ENCODE measurements around the gene TTC9B. TPM values are rescaled to one million over a fixed set of nuclear protein-coding genes. Genes with fewer than 3 reads are reported as not detected.

The TTC9B gene
- total and polyA plus RNA-seq, 2 of the 4 experiments (the other 2 are of a cell fraction) = not detected

GRCh38 chr19:40200341-40201099 is 17.7 kb downstream of the TTC9B start:
- Histone ChIP-seq H3K56ac (ENCODE audit: extremely low read depth, insufficient read depth, low read length) (no peak overlapping the region), H3K9ac (ENCODE audit: low read depth, low read length) (no peak overlapping the region), H4K5ac (ENCODE audit: low read depth, low read length) (no peak overlapping the region), H3K23ac (ENCODE audit: low read depth, low read length) (no peak overlapping the region), H3K27me3 (ENCODE audit: control insufficient read depth, insufficient read depth, low read length) (no peaks in the 10 kb centered on the region), H3K9me3 (ENCODE audit: control insufficient read depth, insufficient read depth, low read length) (no peaks in the 10 kb centered on the region), H3K4me2 (ENCODE audit: low read depth, low read length) (no peak overlapping the region), H2BK20ac (ENCODE audit: low read depth, low read length) (no peak overlapping the region), H2BK5ac (ENCODE audit: low read depth, low read length, poor library complexity, severe bottlenecking) (no peak overlapping the region), H4K91ac (ENCODE audit: insufficient read depth, low read depth, low read length) (no peak overlapping the region), H3K4me1 (ENCODE audit: control insufficient read depth, insufficient read depth, low read length) (no peaks in the 10 kb centered on the region), H3K14ac (replicated peaks; ENCODE audit: low read depth, low read length) (no peak overlapping the region), H3K9me1 (ENCODE audit: insufficient read depth, low read length) (peaks cover 5% of the 10 kb centered on the region; the same call in 1 of the 2 replicates), H2AK9ac (replicated peaks; ENCODE audit: low read depth, low read length, poor library complexity) (no peak overlapping the region), H3K4me3 (ENCODE audit: insufficient read depth, low read depth, low read length) (no peak overlapping the region), H3K18ac (ENCODE audit: low read depth, low read length) (no peak overlapping the region), H3K4ac (ENCODE audit: low read depth, low read length) (no peak overlapping the region), H4K20me1 (ENCODE audit: insufficient read depth, low read length) (no peaks in the 10 kb centered on the region), H3K27ac (ENCODE audit: insufficient read depth, low read length) (no peak overlapping the region), H2AFZ (replicated peaks; ENCODE audit: low read length, poor library complexity) (no peak overlapping the region), H2BK15ac (ENCODE audit: low read depth, low read length) (no peak overlapping the region), H2BK120ac (ENCODE audit: low read depth, low read length) (no peak overlapping the region), H4K8ac (ENCODE audit: low read depth in 2 of 2, low read length in 2 of 2) (no peak overlapping the region), H2AK5ac (ENCODE audit: low read depth, low read length) (no peak overlapping the region), H3K36me3 (ENCODE audit: control insufficient read depth, insufficient read depth, low read length) (peaks cover 34% of the 10 kb centered on the region), H3K79me1 (ENCODE audit: low read depth in 1 of 2, low read length in 2 of 2) (no peaks in the 10 kb centered on the region)
- dilution Hi-C loops (cut with HindIII; ENCODE audit: low sequenced_read_pairs, unreplicated experiment) = no loop called here
- TF ChIP-seq NFE2L2 (IDR thresholded peaks at IDR 0.05; ENCODE audit: low read depth, low read length) (no peak), RAD21 (IDR thresholded peaks at IDR 0.05; ENCODE audit: low read length) (no peak), CTCF (conservative IDR thresholded peaks at IDR 0.05; ENCODE audit: low read depth, low read length) (no peak), CHD1 (IDR thresholded peaks at IDR 0.05; ENCODE audit: low read depth, low read length) (no peak), POLR2A (IDR thresholded peaks at IDR 0.05; ENCODE audit: low read depth, low read length) (no peak), BHLHE40 (IDR thresholded peaks at IDR 0.05; ENCODE audit: low read depth, low read length) (no peak), USF2 (IDR thresholded peaks at IDR 0.05; ENCODE audit: low read depth, low read length) (no peak), MAFK (IDR thresholded peaks at IDR 0.05; ENCODE audit: low read depth, low read length) (no peak), RCOR1 (IDR thresholded peaks at IDR 0.05; ENCODE audit: insufficient replicate concordance, low read length) (no peak), RFX5 (IDR thresholded peaks at IDR 0.05; ENCODE audit: low read depth, low read length) (no peak), MAZ (IDR thresholded peaks at IDR 0.05; ENCODE audit: borderline replicate concordance, low read depth, low read length) (no peak), CEBPB (IDR thresholded peaks at IDR 0.05; ENCODE audit: low read depth, low read length) (no peak), FOS (IDR thresholded peaks at IDR 0.05; ENCODE audit: low read depth, low read length) (no peak), MXI1 (IDR thresholded peaks at IDR 0.05; ENCODE audit: borderline replicate concordance, low read depth, low read length) (no peak), SMC3 (IDR thresholded peaks at IDR 0.05; ENCODE audit: low read depth, low read length) (no peak), ELK1 (IDR thresholded peaks at IDR 0.05; ENCODE audit: borderline replicate concordance, low read depth, low read length) (no peak)
- no TSS peak for BruUV-seq (replicated peaks)
- ChIA-PET CTCF (interaction anchor here (0.6 kb wide), 1 partner anchor 238 kb away, joined by 3 read pairs; no protein-coding TSS in a partner anchor), POLR2A (ENCODE audit: unreplicated experiment) (no interaction called here)
- 100% methylated on average over 1 of the region's 9 CpGs; no CpG with 5 or more reads in 1 of the 2 experiments for WGBS, 2 experiments (ENCODE audit: extremely low coverage in 2 of 2, insufficient read length in 1 of 2)
- intact Hi-C loops (cut with micrococcal nuclease) = no loop called here
- ATAC-seq (ENCODE audit: low read depth) (no peak; the same call in 1 of the 2 replicates), DNase-seq (no peak)
- in situ Hi-C loops (cut with MboI; ENCODE audit: low sequenced_read_pairs) = no loop called here
